Right renal pelvis (tissue), 4 donors: ENCODE results near the gene CIB2. TPM values are rescaled to one million over a fixed set of nuclear protein-coding genes. Genes with fewer than 3 reads are reported as not detected.

Source experiments
- DNase-seq, 4 donors: peaks; one replicate each; pipeline ENCODE4 v3.0.0-alpha.2; 2013; ENCODE audit warnings: low read depth in 4 of 4, low spot score in 3 of 4, missing footprints in 1 of 4
- polyA plus RNA-seq, 4 donors: library from polyadenylated mRNA; unstranded; fragments of 120-200 nt; gene quantifications; one replicate each; pipeline ENCODE4 v1.2.1, GENCODE V29; 2013; ENCODE audit not compliant: insufficient read length in 4 of 4

The CIB2 gene
- polyA plus RNA-seq, 4 donors, result 25.7 to 39.1 (median 30.3) TPM

DNA sequence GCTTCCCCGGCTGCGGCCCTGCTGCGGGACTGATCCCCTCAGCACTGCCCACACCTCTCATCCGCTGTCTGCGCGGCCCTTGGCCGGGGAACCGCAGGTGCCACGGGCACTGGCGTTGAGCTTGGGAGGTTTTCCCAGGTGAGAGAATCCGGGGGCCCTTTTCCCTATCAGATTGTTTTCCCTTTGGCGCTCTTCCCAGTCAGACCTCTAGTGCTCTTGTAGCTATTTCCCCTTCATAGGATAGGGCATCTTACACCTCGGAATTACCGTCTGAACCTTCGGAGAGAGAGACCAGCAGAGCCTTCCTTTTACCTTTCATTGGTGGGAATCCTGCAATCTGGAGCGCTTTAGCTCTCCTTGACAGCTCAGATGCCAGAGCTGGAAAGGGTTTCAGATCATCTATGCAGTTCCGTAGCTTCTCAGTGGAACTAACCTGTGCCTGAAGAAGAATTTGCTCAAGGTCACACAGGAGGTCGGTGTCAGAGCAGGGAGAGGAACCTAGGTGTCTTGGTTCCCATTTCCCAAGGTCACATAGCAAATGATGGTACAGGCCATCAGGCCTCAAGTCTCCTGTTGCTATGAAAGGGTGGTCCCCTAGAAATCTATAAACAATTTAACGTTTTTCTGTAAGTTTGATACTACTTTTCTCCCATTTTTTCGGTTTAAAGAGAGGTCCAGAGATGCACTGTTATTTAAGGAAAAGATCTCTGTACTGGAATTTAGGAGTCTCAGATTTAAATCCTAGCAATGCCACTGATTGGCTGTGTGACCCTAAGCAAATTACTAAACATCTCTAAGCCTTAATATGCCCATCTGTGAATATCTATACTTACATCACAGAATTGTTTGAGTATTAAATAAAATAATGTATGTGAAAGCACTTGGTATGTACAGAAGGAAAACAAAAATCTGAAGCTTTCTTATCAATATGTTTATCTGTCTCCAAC is 18.8 kb upstream of the CIB2 start:
- no peak for DNase-seq

GRCh38 chr15:78149068-78149804 is 18.0 kb upstream of the CIB2 start, which contains the start of gene IDH3A:
IDH3A (plus strand) TSS chr15:78149362; CDS start chr15:78149404, 42 bp downstream.
- DNase-seq, result peak; percentile 95 to 99 (median 98)

GRCh38 chr15:78148392-78149067 is 17.3 kb upstream of the CIB2 start:
- no peak for DNase-seq

- DNase-seq, result no peak
Observed at GRCh38 chr15:78147566-78147965, 16.3 kb upstream of the CIB2 start.

- no peak for DNase-seq
Observed at GRCh38 chr15:78146425-78147154, 15.3 kb upstream of the CIB2 start.

- no peak for DNase-seq
Observed at GRCh38 chr15:78142332-78142731, 11.1 kb upstream of the CIB2 start.

- DNase-seq, result no peak
Observed at GRCh38 chr15:78140292-78140691, 9.0 kb upstream of the CIB2 start.

- DNase-seq, result no peak
Observed at GRCh38 chr15:78139578-78139977, 8.3 kb upstream of the CIB2 start.

- no peak for DNase-seq
Observed at GRCh38 chr15:78133801-78134200, 2.6 kb upstream of the CIB2 start.

- DNase-seq, result no peak
Observed at GRCh38 chr15:78130466-78131294, 565 bp downstream of the CIB2 start.

DNA sequence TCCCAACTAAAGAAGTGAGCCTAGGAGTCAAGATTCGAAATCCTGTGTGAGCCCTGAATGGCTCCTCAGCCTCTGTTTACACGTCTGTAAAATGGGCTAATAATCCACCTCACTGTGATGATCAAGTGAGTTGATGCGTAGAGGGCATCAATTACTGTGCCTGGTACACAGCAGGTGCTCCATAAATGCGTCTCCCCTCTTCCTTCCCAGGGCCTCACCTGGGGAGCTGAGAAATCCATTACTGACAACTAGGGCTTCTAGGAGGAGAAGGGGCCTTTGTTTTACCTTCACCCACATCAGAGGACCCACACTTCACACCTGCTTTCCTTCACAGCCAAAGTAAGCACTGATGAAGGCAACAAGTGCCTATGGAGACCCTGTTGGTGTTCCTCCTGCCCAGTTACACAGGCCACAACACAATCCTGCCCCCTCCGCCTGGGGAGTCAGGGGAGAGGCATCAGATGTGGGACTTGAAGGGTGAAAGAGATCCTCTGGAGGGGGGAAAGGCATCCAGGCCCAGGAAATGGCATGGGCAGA is 1.4 kb downstream of the CIB2 start:
- DNase-seq, result no peak

DNA sequence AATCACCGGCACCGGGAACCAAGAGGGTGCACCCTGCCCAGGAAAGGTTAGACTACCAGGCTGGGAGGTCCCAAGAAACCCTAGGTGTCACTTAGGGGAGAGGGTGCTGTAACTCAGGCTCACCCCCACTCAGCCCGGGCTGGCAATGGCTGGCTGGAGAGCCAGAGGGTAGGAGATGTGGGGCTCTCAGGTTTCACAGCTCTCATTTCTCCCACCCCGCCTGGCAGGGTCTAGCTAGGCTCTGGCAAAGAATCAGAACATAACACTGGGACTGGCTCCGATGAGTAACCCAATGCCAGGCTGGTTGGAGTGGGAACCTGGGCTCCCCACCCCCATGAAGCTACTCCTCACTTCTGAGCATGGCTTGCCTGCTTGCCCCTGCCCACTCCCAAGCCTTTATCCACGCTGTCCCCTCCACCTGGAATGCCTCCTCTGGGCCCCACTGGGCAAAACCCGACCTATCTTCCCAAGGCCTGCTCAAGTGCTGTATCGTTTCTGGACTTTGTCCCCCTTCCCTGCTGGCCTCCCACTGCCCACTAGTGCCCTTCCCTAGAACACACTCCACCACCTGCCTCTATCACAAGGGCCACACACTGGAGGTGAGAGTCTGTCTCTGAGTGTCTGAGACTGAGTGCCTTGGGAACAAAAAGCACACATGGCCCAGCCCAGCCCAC is 2.0 kb downstream of the CIB2 start:
- no peak for DNase-seq

DNA sequence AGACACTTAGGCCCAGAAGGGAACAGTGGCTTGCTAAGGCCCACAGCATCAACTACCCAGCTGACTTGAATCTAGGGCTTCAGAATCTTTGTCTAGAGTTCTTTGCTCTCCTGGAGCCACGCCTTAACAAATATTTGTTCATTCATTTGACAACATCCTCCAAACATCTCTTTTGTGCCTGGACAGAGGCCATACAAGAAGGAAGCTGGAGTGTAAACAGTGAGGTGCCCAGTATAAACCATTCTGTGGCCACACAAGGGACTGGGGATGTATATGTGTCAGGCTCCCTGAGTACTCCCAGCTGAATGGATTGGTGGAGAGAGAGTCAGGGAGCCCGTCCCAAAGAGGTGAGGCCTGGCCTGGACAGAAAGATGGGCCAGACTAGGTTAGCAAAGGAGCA is 3.4 kb downstream of the CIB2 start:
- no peak for DNase-seq

GRCh38 chr15:78125267-78125666 is 6.0 kb downstream of the CIB2 start:
- DNase-seq, result no peak

DNA sequence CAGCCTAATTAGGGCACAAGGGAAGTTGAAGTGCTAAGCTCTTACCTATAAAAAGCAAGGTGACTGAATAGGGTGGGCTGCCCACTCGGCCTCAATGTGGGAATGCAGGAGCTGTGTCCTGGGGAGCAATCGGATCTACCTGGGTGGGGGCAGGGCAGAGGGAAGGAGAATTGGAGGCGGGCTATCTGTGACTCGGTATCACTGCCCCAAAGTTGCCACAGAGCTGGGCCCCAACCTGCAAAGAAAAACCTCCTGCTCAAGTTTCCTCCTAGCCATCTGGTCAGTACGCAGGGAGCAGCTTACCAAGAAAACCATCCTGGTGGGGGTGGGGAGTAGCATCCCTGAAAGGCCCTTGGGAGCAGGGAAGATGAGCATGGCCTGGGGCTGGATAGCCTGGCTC is 10.7 kb downstream of the CIB2 start:
- no peak for DNase-seq

DNA sequence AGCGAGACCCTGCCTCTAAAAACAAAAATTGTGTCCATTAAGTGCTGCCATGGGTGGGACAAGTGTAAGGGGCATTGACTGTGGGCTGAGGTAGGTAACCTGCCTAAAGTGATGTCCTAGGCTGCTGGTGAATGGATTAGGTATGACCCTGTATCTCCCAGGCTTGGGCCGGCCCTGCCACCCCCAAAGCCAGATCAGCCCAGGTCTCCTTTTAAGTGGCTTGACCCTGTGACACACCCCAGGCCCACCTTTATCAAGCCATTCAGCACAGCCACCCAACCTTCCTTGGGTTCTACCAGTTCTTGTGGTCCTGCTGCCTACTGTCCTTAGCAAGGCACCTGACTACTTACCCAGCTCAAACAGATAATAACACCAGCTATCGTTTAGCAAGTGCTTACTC is 18.7 kb downstream of the CIB2 start:
- no peak for DNase-seq

GRCh38 chr15:78111788-78112187 is 19.5 kb downstream of the CIB2 start:
- no peak for DNase-seq

DNA sequence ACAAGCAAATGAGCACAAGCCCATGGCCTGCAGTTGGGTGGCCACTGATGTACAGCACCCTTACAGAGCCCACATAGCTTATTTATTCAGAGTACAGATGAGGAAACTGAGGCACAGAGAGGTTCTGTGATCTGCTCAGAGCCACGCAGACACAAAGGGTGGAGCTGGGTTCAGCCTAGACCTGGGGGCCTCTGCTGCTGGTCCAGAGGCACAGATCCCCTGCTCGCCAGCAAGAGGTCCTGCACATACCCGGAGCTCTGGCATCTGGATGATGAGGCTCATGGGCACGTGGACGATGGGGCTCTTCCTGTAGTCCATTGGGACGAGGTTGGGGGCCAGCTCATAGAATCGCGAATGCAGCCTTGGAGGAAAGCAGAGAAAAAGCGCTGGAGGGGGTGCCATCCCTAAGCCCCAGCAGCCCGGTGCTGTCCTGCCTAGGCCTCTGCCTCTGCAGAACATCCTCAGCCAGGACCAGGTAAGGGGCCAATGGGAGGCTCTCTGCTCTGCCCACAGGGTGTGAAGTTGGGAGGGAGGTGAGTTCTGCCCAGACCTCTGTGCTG is 20.2 kb downstream of the CIB2 start:
- no peak for DNase-seq
